TTC549 (cell line): ENCODE data around the gene RGS1.
A peak's percentile ranks its signal among the peaks of the same experiment; 100 is the strongest.

ENCODE experiments used
- FAIRE-seq: peaks from 2 replicates; lab custom pipeline; 2012; peaks lifted over from hg19 to GRCh38; lab: Jason Lieb, UNC

Gene RGS1, protein sequence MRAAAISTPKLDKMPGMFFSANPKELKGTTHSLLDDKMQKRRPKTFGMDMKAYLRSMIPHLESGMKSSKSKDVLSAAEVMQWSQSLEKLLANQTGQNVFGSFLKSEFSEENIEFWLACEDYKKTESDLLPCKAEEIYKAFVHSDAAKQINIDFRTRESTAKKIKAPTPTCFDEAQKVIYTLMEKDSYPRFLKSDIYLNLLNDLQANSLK

DNA sequence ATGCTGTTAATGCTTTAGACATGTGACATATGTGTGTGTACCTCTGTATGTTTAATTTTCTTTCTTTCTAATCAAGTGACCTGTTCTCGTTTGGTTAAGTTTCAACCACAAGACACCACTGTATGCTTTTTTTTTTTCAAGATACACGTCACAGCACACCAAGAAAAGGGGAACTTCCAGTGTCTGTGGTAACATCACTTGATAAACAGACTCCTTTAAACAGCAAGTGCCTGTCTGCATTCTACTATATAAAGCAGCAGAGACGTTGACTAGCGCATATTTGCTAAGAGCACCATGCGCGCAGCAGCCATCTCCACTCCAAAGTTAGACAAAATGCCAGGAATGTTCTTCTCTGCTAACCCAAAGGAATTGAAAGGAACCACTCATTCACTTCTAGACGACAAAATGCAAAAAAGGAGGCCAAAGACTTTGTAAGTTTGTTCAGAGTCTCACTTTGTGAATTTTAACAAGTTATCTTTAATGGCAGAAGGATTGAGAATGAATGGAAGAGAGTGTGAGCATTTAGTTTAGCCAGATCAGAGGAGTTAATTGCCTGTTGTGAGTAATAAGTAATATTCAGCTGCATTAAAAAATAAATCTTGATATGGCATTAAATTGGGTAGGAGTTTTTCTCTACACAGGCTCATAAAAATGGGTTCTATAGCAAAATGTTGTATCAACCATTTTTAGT lies at the start of gene RGS1:
Gene RGS1, plus strand, starts transcription at position 275 of the 691 bp plus-strand sequence. Its CDS starts 20 bp downstream, at position 295.
- no peak for FAIRE-seq

DNA sequence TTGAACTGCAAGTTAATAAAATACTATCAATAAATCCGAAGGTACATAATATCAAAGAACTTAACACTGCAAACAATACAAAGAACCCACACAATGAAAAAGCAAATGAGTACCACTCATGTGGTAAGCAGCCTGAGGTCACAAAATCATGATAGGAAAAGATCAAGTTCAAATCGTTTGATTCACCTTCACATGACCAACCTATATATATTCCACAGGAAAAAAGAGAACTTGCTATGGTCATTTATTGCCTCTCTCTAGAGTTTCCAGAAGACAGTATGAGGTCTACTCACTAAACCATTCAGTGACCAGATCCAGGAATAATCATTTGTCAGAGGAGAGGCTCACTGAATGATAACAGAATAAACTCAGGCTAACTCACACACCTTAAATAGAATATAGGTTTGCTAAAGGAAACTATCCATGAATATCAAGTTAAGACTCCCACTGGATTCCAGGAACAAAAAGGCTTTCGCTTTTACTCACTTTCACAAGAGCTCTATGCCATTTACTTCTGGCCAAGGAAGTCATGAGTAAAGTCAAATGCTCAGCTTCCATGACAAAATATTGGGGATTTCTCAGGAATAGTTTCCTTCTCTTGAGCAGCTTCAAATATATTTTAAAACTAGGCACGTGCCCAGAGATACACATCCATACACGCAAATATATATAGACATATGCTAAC lies 48.3 kb upstream of the RGS1 start:
- FAIRE-seq, result no peak

GRCh38 chr1:192527950-192528349 lies 47.6 kb upstream of the RGS1 start:
- no peak for FAIRE-seq

GRCh38 chr1:192529031-192529755 lies 46.4 kb upstream of the RGS1 start:
- FAIRE-seq, result no peak

GRCh38 chr1:192529811-192530210 lies 45.8 kb upstream of the RGS1 start:
- no peak for FAIRE-seq

DNA sequence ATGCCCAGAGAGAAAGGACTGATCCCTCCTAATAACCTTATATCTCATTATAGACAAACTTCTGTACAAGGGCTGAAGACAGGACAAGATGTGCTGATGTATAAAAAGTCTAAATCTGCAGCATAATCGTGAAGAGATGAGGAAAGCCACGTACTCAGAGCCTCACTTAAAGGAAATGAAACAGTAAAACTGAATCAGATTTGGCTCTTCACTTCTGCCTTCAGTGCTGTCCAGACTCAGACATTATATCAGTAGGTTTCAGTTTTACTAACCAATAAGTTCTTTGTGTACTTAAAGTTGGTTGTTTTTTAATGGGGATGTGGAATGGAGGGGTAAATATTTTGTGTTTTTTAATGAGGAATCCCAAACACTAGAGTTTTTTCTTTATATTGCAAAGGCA lies 45.3 kb upstream of the RGS1 start:
- no peak for FAIRE-seq

DNA sequence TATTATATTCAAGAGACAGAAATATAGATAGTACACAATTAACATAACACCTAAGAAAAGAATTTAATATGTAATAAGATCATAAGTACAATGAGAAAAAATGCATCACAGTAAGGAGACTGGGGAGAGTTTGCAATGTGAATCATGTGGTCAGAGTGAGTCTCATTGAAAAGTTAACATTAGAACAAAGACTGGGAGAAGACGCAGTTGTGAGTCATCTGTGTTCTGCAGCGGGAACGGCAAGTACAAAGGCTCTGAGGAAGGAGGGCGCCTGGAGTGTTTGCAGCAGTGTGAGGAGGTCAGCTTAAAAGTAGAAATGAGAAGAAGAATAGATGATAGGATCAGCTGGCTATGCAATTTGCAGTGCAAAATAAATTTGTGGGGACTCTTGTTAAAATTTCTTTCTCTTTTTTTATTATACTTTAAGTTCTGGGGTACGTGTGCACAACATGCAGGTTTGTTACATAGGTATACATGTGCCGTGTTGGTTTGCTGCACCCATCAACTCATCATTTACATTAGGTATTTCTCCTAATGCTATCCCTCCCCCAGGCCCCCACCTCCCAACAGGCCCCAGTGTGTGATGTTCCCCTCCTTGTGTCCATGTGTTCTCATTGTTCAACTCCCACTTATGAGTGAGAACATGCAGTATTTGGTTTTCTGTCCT lies 44.4 kb upstream of the RGS1 start:
- FAIRE-seq, result peak; percentile 74

- no peak for FAIRE-seq
Measured at GRCh38 chr1:192534666-192535065, 40.9 kb upstream of the RGS1 start.

GRCh38 chr1:192535916-192536664 lies 39.5 kb upstream of the RGS1 start:
- FAIRE-seq, result no peak

DNA sequence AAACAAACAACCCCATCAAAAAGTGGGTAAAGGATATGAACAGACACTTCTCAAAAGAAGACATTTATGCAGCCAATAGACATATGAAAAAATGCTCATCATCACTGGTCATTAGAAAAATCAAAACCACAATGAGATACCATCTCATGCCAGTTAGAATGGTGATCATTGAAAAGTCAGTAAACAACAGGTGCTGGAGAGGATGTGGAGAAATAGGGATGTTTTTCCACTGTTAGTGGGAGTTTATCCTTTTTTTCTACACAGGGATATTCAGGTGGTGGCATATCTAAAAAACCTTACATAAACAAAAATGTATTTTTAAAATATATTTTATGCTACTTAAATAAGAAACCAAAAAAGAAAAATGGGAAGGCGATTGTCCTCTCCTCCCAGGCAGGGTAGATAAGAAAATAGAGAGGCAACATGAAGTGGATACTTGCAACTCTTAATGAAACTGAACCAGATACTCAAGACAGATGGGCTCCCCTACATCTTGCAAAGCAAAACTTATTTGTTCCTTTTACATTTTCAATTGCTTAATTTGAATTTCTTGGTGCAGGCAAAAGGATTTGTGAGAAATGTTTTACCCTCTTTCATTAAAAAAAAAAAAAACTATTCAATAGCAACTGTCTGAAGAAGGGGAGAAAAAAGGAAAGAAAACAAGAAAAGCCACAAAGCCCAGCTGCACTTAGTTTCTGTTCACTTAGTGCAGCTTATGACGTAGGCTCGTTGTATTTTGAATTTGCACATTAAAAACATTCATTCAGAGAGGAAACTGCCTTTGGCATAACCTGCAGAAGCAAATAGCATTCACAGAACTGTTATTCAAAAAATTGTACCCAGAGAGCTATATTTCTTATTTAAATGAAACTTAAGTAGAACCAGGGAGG lies 36.9 kb upstream of the RGS1 start:
- FAIRE-seq, result no peak

DNA sequence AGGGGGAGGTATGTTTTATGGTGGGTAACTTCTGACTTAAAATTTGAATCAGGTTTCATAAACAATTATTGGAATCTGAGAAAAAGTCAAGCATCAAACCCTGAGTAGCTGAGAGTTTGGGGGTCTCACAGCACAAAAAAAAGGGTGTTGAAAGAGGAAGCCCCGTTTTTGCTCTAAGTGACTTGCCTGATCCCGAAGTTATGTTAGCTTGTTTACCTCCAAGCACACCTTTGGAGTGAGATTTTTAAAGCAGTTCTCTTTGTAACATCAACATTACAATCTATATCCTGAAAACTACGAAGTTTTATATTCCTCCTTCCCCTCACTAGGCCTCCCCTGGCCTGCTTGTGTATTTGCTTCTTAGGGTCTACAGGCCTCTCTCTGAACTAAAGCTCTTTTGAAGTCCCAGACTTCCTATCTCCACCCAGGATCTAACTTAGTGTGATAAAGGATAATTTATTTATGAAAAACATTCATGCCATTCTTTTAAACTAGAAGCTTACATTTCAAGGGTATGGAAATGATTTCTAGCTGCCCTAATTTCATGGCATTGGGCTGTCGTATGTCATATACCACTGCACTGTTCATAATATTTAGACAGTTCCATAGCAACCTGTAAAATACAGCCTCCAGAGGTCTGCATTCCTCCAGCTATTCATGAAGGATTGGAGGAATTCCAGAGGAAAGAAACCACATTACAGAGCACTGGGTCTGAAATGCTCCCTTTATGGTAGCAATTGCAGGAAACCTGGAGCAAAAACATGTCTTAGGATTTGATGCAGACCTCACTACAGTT lies 36.1 kb upstream of the RGS1 start:
- no peak for FAIRE-seq

DNA sequence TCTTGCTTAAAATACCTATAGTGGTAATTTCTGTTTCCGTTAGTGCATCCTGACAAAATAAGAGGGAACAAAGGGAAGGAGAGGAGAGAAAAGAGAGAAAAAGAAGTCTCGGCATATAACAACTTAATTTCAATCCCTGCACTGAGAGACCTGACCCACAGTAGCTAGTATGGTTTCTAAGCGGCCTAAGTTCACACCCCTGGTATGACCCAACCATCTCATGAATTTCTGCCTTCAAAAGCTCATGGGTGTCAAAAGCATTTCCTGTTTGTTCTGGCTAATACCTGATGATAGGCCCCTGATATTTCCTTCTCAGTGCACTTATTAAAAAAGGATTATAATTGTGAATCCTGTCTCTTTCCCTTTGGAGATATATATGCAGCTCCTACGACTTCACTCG lies 32.1 kb upstream of the RGS1 start:
- no peak for FAIRE-seq

GRCh38 chr1:192545896-192546521 lies 29.6 kb upstream of the RGS1 start:
- FAIRE-seq, result peak; percentile 33

GRCh38 chr1:192546596-192547190 lies 28.9 kb upstream of the RGS1 start:
- FAIRE-seq, result no peak

GRCh38 chr1:192547501-192547900 lies 28.1 kb upstream of the RGS1 start:
- FAIRE-seq, result no peak

GRCh38 chr1:192549937-192550336 lies 25.6 kb upstream of the RGS1 start:
- FAIRE-seq, result no peak

GRCh38 chr1:192550922-192551534 lies 24.5 kb upstream of the RGS1 start:
- no peak for FAIRE-seq

DNA sequence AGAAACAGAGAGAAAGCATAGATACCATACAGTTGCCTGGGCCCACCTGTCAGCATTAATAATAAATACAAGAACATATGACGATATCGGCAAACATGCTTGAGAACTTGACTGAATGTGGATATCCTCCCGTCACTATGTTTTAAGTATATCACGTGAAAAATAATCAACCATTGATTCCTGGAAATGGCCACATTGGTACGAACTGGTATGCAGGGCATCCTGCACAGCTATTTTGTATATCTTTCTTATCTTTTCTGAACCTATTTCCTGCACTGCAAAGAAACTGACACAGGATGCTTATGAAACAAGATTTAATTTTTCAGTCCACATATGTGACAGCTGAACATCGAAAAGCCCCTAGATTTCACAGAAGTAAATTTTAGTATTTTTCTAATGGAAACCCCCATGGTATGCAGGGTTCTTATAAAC lies 22.8 kb upstream of the RGS1 start:
- FAIRE-seq, result no peak
